Measurements from ENCODE around the gene ANK2.
A peak's percentile ranks its signal among the peaks of the same experiment; 100 is the strongest.

ANK2 gene

GRCh38 chr4:113222471-113222870 is 173.0 kb downstream of the ANK2 start:
- peak overlapping the region; percentile 84 for H3K27ac ChIP-seq (ENCODE audit: low read length, poor library complexity, severe bottlenecking)
- H3K36me3 ChIP-seq (ENCODE audit: control insufficient read depth in 1 of 2, insufficient read depth in 2 of 2, low read depth in 1 of 2, low read length in 2 of 2), result no peaks in the 10 kb centered on the region
- no peak overlapping the region for H2AFZ ChIP-seq (ENCODE audit: low read depth, low read length)
- no peak overlapping the region for H4K8ac ChIP-seq (ENCODE audit: low read length)
- H3K23ac ChIP-seq (ENCODE audit: low read length in 2 of 2), result no peak overlapping the region
- WGBS, result 70% methylated on average over 2 of the region's 2 CpGs
- DNase-seq, result peak; percentile 59
- no peak overlapping the region for H2BK12ac ChIP-seq (ENCODE audit: low read length in 2 of 2)
- H3K4me3 ChIP-seq (ENCODE audit: insufficient read depth in 1 of 2, low read depth in 1 of 2, low read length in 2 of 2), result no peak overlapping the region
- H2BK120ac ChIP-seq (ENCODE audit: low read depth, low read length), result no peak overlapping the region
- no peaks in the 10 kb centered on the region for H3K79me1 ChIP-seq (replicated peaks; ENCODE audit: low read length, poor library complexity, severe bottlenecking)
- no peak overlapping the region for H2BK15ac ChIP-seq (ENCODE audit: low read depth, poor library complexity, severe bottlenecking)
- H3K9me3 ChIP-seq (ENCODE audit: control insufficient read depth, low read length), result no peaks in the 10 kb centered on the region
- H3K4me2 ChIP-seq (ENCODE audit: low read length, poor library complexity, severe bottlenecking), result no peak overlapping the region
- H3K18ac ChIP-seq (ENCODE audit: low read depth in 1 of 2, low read length in 2 of 2), result no peak overlapping the region
- no peak overlapping the region for H4K91ac ChIP-seq (ENCODE audit: low read length)
- no peak overlapping the region for H2AK5ac ChIP-seq (ENCODE audit: low read length, severe bottlenecking)
- H2BK5ac ChIP-seq (ENCODE audit: low read depth, low read length, poor library complexity, severe bottlenecking), result peak overlapping the region; percentile 35
- no peaks in the 10 kb centered on the region for H3K27me3 ChIP-seq (ENCODE audit: control insufficient read depth in 1 of 2, insufficient read depth in 1 of 2, low read length in 2 of 2)
- no peak overlapping the region for H3K14ac ChIP-seq (ENCODE audit: low read length in 2 of 2)
- peaks cover 3% of the 10 kb centered on the region for H3K4me1 ChIP-seq (ENCODE audit: control insufficient read depth, insufficient read depth, low read depth, low read length)
- H3K9ac ChIP-seq (ENCODE audit: low read length), result peak overlapping the region; percentile 1
- no peak overlapping the region for H3K4ac ChIP-seq (ENCODE audit: low read depth in 1 of 2, low read length in 2 of 2)

DNA sequence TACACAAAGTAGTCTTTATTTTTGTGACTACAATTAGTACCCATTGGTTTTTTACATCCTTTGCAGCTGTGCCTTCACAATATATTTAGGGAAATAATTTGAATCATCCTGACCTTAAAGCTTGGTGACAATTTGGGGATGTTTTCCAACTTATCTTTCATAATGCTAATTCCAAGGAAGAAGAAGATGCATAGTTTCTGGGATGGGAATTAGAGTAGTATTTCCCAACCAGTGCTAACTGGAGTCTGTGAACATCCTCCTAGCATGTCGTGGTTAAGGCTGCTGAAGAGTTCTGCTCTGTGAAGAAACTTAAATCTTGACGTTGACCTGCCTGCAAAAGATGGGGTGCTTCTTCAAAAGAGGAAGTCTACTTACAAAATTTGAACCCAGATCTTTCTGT is 173.5 kb downstream of the ANK2 start:
- H3K4ac ChIP-seq (ENCODE audit: low read depth in 1 of 2, low read length in 2 of 2), result no peak overlapping the region
- peak; percentile 31 for DNase-seq

GRCh38 chr4:113232194-113232593 is 182.7 kb downstream of the ANK2 start:
- Histone ChIP-seq H3K9me3 (ENCODE audit: control insufficient read depth, low read length) (no peaks in the 10 kb centered on the region), H3K4me1 (ENCODE audit: control insufficient read depth, insufficient read depth, low read depth, low read length) (peaks cover 3% of the 10 kb centered on the region)
- peak; percentile 4 for DNase-seq

More for the DNA sequence above, 173.5 kb downstream of the ANK2 start:
- Histone ChIP-seq H3K23ac (ENCODE audit: low read length in 2 of 2) (no peak overlapping the region), H3K79me1 (replicated peaks; ENCODE audit: low read length, poor library complexity, severe bottlenecking) (no peaks in the 10 kb centered on the region), H3K27ac (ENCODE audit: low read length, poor library complexity, severe bottlenecking) (peak overlapping the region; percentile 57), H2BK15ac (ENCODE audit: low read depth, poor library complexity, severe bottlenecking) (no peak overlapping the region), H2BK12ac (ENCODE audit: low read length in 2 of 2) (no peak overlapping the region), H2AK5ac (ENCODE audit: low read length, severe bottlenecking) (no peak overlapping the region), H3K4me3 (ENCODE audit: insufficient read depth in 1 of 2, low read depth in 1 of 2, low read length in 2 of 2) (no peak overlapping the region), H3K36me3 (ENCODE audit: control insufficient read depth in 1 of 2, insufficient read depth in 2 of 2, low read depth in 1 of 2, low read length in 2 of 2) (no peaks in the 10 kb centered on the region), H3K4me1 (ENCODE audit: control insufficient read depth, insufficient read depth, low read depth, low read length) (peaks cover 3% of the 10 kb centered on the region), H4K8ac (ENCODE audit: low read length) (no peak overlapping the region), H2BK120ac (ENCODE audit: low read depth, low read length) (no peak overlapping the region), H3K9me3 (ENCODE audit: control insufficient read depth, low read length) (no peaks in the 10 kb centered on the region), H3K27me3 (ENCODE audit: control insufficient read depth in 1 of 2, insufficient read depth in 1 of 2, low read length in 2 of 2) (no peaks in the 10 kb centered on the region), H3K9ac (ENCODE audit: low read length) (peak overlapping the region; percentile 1), H3K14ac (ENCODE audit: low read length in 2 of 2) (no peak overlapping the region), H4K91ac (ENCODE audit: low read length) (no peak overlapping the region), H3K18ac (ENCODE audit: low read depth in 1 of 2, low read length in 2 of 2) (no peak overlapping the region), H2BK5ac (ENCODE audit: low read depth, low read length, poor library complexity, severe bottlenecking) (no peak overlapping the region), H3K4me2 (ENCODE audit: low read length, poor library complexity, severe bottlenecking) (no peak overlapping the region), H2AFZ (ENCODE audit: low read depth, low read length) (no peak overlapping the region)
- 89% methylated on average over 2 of the region's 2 CpGs for WGBS

DNA sequence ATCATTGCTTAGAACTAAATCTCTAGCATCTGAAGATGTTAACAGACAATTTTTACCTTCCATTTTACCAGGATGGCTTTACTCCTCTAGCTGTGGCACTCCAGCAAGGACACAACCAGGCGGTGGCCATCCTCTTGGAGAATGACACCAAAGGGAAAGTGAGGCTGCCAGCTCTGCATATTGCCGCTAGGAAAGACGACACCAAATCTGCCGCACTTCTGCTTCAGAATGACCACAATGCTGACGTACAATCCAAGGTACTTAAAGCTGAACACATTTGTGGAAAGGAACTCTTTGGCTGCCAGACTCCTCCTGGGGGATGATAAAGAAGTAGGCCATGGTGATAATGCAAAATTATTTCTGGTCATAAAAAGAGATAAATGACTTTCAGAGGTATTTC is 187.5 kb downstream of the ANK2 start:
- H3K18ac ChIP-seq (ENCODE audit: low read depth in 1 of 2, low read length in 2 of 2), result no peak overlapping the region
- H3K4ac ChIP-seq (ENCODE audit: low read depth in 1 of 2, low read length in 2 of 2), result no peak overlapping the region
- H2BK120ac ChIP-seq (ENCODE audit: low read depth, low read length), result no peak overlapping the region
- no peak overlapping the region for H4K91ac ChIP-seq (ENCODE audit: low read length)
- WGBS, result 97% methylated on average over 5 of the region's 5 CpGs
- no peak overlapping the region for H2BK12ac ChIP-seq (ENCODE audit: low read length in 2 of 2)
- no peak overlapping the region for H2BK15ac ChIP-seq (ENCODE audit: low read depth, poor library complexity, severe bottlenecking)
- H2AK5ac ChIP-seq (ENCODE audit: low read length, severe bottlenecking), result no peak overlapping the region
- H3K9me3 ChIP-seq (ENCODE audit: control insufficient read depth, low read length), result no peaks in the 10 kb centered on the region
- H3K27ac ChIP-seq (ENCODE audit: low read length, poor library complexity, severe bottlenecking), result no peak overlapping the region
- H4K8ac ChIP-seq (ENCODE audit: low read length), result no peak overlapping the region
- H3K9ac ChIP-seq (ENCODE audit: low read length), result no peak overlapping the region
- no peaks in the 10 kb centered on the region for H3K27me3 ChIP-seq (ENCODE audit: control insufficient read depth in 1 of 2, insufficient read depth in 1 of 2, low read length in 2 of 2)
- peaks cover 2% of the 10 kb centered on the region for H3K4me1 ChIP-seq (ENCODE audit: control insufficient read depth, insufficient read depth, low read depth, low read length)
- no peak overlapping the region for H3K4me3 ChIP-seq (ENCODE audit: insufficient read depth in 1 of 2, low read depth in 1 of 2, low read length in 2 of 2)
- H2BK5ac ChIP-seq (ENCODE audit: low read depth, low read length, poor library complexity, severe bottlenecking), result no peak overlapping the region
- no peak overlapping the region for H3K14ac ChIP-seq (ENCODE audit: low read length in 2 of 2)
- peaks cover 0 to 3% of the 10 kb centered on the region in 2 experiments for H3K36me3 ChIP-seq (ENCODE audit: control insufficient read depth in 1 of 2, insufficient read depth in 2 of 2, low read depth in 1 of 2, low read length in 2 of 2)
- H3K79me1 ChIP-seq (replicated peaks; ENCODE audit: low read length, poor library complexity, severe bottlenecking), result no peaks in the 10 kb centered on the region
- no peak overlapping the region for H2AFZ ChIP-seq (ENCODE audit: low read depth, low read length)
- H3K23ac ChIP-seq (ENCODE audit: low read length in 2 of 2), result no peak overlapping the region
- no peak for DNase-seq
- no peak overlapping the region for H3K4me2 ChIP-seq (ENCODE audit: low read length, poor library complexity, severe bottlenecking)

More at GRCh38 chr4:113232194-113232593, 182.7 kb downstream of the ANK2 start:
- Histone ChIP-seq H3K4ac (ENCODE audit: low read depth in 1 of 2, low read length in 2 of 2) (no peak overlapping the region), H3K9ac (ENCODE audit: low read length) (no peak overlapping the region), H3K4me2 (ENCODE audit: low read length, poor library complexity, severe bottlenecking) (no peak overlapping the region), H2BK5ac (ENCODE audit: low read depth, low read length, poor library complexity, severe bottlenecking) (no peak overlapping the region), H4K91ac (ENCODE audit: low read length) (no peak overlapping the region), H4K8ac (ENCODE audit: low read length) (no peak overlapping the region), H2AFZ (ENCODE audit: low read depth, low read length) (no peak overlapping the region), H3K27me3 (ENCODE audit: control insufficient read depth in 1 of 2, insufficient read depth in 1 of 2, low read length in 2 of 2) (no peaks in the 10 kb centered on the region), H3K23ac (ENCODE audit: low read length in 2 of 2) (no peak overlapping the region), H2BK12ac (ENCODE audit: low read length in 2 of 2) (no peak overlapping the region), H3K4me3 (ENCODE audit: insufficient read depth in 1 of 2, low read depth in 1 of 2, low read length in 2 of 2) (no peak overlapping the region), H3K27ac (ENCODE audit: low read length, poor library complexity, severe bottlenecking) (no peak overlapping the region), H2BK15ac (ENCODE audit: low read depth, poor library complexity, severe bottlenecking) (no peak overlapping the region), H3K18ac (ENCODE audit: low read depth in 1 of 2, low read length in 2 of 2) (no peak overlapping the region), H2BK120ac (ENCODE audit: low read depth, low read length) (no peak overlapping the region), H3K36me3 (ENCODE audit: control insufficient read depth in 1 of 2, insufficient read depth in 2 of 2, low read depth in 1 of 2, low read length in 2 of 2) (no peaks in the 10 kb centered on the region), H3K79me1 (replicated peaks; ENCODE audit: low read length, poor library complexity, severe bottlenecking) (no peaks in the 10 kb centered on the region), H2AK5ac (ENCODE audit: low read length, severe bottlenecking) (no peak overlapping the region), H3K14ac (ENCODE audit: low read length in 2 of 2) (no peak overlapping the region)
- WGBS, result 45% methylated on average over 2 of the region's 2 CpGs

Data from mesenchymal stem cell (in vitro differentiated cells and primary cell).